GM19035 (cell line): ENCODE results near the gene NAP1L1.

Experiments
- ATAC-seq: cut with Tn5 transposase; IDR thresholded peaks from one replicate; pipeline ENCODE4 v1.9.1; 2021; ENCODE audit not compliant: unreplicated experiment

The NAP1L1 gene

GRCh38 chr12:76084863-76085519 lies 506 bp upstream of the NAP1L1 start:
- peak; percentile 59 for ATAC-seq

DNA sequence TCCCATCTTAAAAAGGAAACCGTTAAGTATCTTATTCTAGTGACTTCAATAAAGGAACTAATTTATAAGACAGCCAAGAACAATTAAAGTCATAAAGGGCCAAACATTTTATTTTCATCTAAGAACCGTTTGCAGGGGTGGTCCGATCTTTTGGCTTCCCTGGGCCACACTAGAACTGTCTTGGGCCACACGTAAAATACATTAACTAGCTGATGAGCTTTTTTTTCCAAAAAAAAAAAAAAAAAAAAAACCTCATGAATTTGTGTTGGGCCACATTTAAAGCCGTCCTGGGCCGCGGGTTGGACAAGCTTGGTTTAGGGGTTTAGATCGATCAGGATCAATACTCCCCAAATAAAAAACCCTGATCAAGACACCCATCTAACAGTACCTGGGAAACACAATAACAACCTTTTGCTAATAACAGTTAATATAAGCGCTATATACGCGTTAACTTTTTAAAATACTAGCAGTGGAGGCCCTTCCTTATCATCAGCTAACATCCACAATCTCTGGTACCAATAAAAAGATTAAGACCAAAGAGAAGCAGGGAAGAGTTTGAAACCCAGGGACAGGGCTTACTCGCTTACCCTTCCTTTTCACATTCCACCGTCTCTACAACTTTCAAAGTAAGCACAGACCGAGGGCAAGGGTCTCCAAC lies 1.1 kb downstream of the NAP1L1 start:
- ATAC-seq = no peak

- no peak for ATAC-seq
These were observed 2.6 kb downstream of the NAP1L1 start for GRCh38 chr12:76081909-76082308.

DNA sequence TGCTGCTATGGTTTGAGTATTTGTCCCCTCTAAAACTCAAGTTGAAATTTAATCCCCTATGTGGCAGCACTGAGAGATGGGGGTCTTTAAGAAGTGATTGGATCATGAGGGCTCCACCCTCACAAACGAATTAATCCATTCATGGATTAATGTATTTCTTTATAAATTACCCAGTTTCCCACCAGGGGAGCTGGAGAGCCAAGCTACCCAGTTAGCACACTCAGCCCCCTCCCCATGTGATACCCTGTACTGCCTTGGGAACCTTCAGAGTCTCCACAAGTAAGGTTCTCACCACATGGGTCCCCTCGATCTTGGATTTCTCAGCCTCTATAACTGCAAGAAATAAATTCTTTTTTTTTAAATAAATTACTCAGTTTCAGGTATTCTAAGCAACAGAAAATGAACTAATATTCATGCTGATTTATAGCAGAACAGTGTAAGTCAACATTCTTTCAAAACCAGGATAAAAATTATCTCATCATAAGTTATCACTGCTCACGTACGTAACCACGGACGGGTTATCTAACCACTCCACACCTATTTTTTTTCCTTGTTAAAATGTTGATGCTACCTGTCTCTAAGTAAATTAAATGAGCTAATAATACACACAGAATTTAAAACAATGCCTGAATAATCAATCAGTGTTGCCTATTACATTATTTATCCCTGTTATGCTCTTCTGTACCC lies 3.6 kb downstream of the NAP1L1 start:
- no peak for ATAC-seq

- no peak for ATAC-seq
These were observed 4.3 kb downstream of the NAP1L1 start for GRCh38 chr12:76080017-76080728.

GRCh38 chr12:76078748-76079147 lies 5.7 kb downstream of the NAP1L1 start:
- ATAC-seq = no peak

- no peak for ATAC-seq
These were observed 9.0 kb downstream of the NAP1L1 start for GRCh38 chr12:76075448-76075847.

DNA sequence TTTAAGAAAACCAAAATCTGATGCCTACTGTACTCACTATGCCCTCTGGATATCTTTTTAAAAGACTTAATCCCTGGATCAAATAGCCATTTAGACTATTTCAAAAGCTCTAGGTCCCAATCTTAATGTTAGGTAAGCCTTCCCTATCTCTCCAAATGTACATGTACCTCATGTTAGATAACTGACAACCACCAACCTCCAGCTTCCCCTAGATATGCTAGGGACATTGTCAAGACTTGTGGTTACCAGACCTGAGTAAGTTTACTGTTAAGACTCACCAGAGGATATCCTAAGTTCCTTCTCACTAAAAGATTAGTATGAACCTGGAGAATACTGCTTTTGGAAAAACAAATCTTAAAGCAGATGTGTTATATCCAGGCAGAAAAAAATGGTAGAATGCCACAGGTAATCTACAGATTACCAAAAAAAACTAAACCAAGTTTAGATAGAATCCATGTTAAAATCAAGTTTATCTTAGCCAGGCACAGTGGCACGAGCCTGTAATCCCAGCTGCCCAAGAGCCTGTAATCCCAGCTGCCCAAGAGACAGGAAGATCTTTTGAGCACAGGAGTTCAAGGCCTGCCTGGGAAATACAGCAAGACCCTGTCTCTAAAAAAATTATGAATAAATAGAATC lies 9.7 kb downstream of the NAP1L1 start:
- no peak for ATAC-seq

- ATAC-seq = no peak
These were observed 10.9 kb downstream of the NAP1L1 start for GRCh38 chr12:76073561-76073960.

GRCh38 chr12:76072568-76072967 lies 11.9 kb downstream of the NAP1L1 start:
- no peak for ATAC-seq

- ATAC-seq = no peak
These were observed 15.1 kb downstream of the NAP1L1 start for GRCh38 chr12:76069339-76069738.

- no peak for ATAC-seq
These were observed 18.6 kb downstream of the NAP1L1 start for GRCh38 chr12:76065917-76066316.

DNA sequence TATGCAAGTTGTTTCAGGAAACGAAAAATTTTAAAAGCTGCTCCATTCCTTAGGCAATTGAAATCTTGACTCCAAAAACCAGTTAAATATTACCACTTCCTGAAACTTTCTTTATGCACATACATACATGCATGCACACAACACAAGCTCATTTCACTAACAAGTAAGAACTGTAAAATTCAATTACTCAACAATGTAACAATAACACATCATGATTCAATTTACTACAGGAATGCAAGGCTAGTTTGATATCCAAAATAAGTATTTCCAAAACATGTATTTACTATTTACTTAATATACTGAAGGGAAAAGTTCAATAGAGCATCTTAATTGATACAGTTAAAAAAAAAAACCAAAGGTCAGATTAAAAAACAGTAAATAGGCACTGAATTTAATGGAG lies 19.6 kb downstream of the NAP1L1 start:
- ATAC-seq = no peak

DNA sequence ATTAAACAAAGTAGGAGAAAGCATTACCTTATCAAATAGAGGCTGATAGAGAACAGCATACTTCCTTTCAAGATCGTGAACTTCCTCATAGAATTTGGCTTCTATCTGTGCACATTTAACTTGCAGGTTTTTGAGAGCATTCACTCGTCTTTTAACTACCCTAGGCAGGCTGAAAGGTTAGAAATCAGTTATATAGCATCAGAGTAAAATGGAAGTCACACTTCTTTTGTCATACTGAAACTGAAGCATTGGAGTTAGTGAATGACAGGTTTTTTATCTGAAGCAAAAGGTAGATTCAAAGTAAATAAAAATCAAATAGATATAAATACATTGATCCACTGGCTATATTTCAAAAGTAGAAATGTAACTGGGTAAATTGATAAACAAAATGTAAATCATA lies 24.4 kb downstream of the NAP1L1 start:
- ATAC-seq = no peak

DNA sequence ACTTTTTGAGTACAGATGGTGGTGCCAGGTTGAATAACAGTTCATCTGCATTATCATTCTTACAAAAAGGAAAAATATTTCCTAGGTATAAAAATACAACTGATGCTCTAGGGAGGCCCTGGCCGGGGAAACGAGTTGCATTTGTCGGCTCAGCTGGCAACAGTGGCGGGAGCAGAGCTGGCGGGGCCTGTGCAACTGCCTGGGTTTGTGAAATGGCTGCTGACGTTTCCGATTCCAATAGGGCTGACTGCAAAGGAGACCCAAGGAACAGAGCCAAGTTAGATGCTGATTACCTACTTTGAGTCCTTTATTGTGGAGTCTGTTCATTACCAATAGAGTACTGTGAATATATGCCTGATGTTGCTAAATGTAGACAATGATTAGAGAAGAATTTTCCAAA lies 27.2 kb downstream of the NAP1L1 start:
- no peak for ATAC-seq

- ATAC-seq = no peak
These were observed 29.1 kb downstream of the NAP1L1 start for GRCh38 chr12:76055393-76055792.

GRCh38 chr12:76049575-76050251 lies 34.8 kb downstream of the NAP1L1 start:
- ATAC-seq = no peak

DNA sequence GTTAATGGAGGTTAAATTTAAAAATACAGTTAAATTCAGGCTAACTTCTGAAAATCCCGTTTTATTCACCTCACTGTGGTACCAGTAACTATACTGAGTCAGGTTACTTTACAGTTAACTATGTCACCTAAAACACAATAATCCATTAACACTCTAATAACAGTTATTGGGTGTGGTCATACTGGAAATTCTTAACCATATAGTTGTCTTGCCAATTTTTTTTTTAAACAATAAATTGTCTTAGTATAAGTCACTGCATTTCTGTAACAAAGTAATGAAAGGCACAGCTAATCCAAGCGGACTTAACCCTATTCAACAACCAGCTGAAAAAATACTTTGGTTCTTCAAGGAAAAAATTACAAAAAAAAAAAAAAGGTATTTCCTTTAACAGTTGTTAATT lies 36.7 kb downstream of the NAP1L1 start:
- ATAC-seq = no peak

DNA sequence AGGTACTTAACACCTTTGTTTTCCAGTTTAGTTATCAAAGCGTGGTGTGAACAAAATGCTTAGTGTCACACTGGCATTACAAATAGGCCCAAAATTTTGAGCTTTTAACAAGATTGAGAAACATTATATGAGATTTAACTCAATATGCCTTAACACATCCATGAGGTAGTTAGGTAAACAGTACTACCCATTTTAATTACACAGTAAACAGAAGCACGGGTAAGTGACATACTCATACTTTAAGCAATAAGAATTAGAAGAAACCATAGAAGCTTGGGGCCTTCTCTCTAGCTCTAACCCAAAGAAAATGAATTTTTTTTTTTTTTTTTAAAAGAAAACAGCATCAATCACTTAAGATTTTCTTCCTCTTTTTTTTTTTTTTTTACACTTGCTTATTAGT lies 37.4 kb downstream of the NAP1L1 start:
- no peak for ATAC-seq

GRCh38 chr12:76043377-76043776 lies 41.1 kb downstream of the NAP1L1 start:
- no peak for ATAC-seq

- no peak for ATAC-seq
These were observed 42.3 kb downstream of the NAP1L1 start for GRCh38 chr12:76042147-76042546.
